ENCODE measurements around the gene KIF5C.

KIF5C gene

DNA sequence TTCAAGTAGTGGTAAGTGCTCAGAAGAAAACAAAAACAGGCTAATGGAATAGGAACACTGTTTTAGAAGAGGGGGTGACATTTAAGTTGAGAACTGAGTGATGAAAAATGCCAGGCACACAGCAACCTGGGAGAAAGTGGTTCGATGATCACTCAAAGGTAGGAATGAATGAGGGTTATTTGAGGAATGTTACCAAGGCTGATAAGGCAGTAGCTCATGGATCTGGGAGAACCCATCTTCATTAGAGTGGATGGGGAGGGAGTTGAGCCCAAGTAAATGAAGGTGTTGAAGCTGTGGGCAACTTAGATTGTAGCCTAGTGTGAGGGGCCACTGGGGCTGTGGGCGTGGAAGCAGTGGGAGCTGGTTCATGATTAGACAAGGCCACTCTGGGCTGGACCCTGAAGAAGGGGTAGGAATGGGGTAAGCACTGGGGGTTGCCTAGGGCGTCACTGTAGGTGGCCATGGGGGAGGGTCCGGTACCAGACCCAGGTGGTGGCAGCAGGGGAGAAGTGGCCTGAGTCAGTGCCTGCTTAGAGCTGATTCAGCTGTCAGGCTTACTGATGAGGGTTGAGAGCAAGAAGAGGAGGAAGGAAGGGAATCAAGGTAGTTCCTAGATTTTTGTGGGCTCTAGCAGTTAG, 141.0 kb downstream of the KIF5C start:
- no peak for DNase-seq (ENCODE audit: low read depth)

DNA sequence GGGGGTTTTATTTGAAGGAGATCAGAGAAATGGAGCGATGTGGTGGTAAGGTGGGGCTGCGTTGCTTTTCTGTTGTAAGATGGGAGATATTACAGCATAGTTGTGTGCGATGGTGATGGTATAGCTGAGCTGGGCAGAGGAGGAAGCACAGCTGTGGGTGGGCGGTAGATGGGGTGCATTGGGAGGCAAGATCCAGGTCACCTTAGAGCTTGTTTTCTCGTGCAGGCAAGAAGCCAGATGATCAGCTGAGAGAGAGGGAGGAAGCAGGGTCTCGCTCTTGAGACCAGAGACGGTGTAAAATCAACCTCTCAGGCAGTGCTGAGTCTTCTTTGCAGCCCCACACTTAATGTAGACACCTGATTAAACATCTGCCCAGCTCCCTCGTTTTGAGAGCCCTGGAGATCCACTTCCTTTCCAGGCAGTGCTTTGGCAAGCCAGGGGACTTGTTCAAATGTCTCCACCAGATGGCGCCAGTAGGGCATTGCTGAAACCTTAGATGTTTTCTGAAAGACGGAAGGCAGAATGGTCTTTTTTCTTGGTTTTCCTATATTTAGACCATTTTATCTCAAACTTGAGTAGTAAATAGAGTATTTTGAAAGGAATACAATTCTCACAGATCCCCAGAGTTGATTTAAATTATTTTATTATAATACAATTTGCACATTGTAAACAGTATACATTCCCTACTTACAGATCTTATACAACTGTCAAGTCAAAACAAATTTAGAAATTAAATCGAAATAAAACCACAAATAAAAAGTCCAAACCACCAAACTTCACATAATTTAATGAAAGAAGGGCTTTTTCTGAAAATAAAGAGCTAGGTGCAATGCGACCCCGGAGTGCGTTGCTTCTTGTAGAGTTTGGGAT, 142.3 kb downstream of the KIF5C start:
- DNase-seq (ENCODE audit: low read depth) = peak; percentile 54

DNA sequence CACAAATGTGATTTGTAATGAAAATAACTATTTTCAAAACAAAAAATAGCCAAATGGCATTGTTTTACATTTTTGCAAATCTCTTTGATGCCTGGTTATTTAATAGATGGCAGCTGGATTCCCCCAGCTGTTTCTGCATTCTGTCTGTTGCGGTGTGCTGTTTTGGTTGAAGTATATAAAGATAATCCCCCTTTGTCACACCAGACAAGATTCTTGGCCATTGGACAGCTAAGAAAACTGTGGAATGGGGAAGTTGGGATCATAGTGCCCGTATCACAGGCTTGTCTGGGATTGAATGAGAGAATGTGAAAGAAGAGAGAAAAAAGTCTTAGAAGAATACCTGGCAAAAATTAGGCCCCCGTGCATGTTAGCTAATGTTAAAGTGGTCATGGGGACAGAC, 144.0 kb downstream of the KIF5C start:
- DNase-seq (ENCODE audit: low read depth) = no peak

GRCh38 chr2:149019768-149020167, 144.7 kb downstream of the KIF5C start:
- DNase-seq (ENCODE audit: low read depth) = no peak

DNA sequence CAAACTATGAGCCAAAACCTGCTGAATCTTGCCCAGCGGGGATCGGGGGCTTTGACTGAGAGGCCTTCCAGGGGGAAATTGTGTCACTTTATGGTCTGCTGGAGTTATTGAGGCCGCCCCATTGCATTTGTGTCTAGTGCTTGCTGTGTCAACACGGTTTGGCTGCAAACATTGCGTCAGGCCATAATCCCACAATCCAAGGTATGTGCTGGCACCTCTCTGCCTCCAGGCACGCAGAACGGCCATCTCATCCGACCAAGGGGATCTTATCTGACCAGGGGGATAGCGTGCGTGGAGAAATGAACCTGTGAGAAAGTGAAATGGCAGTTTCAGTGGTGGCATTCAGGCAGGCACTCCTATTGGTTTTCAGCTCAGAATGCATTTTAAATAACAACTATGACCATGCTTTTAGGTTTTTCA, 145.4 kb downstream of the KIF5C start:
- no peak for DNase-seq (ENCODE audit: low read depth)

DNA sequence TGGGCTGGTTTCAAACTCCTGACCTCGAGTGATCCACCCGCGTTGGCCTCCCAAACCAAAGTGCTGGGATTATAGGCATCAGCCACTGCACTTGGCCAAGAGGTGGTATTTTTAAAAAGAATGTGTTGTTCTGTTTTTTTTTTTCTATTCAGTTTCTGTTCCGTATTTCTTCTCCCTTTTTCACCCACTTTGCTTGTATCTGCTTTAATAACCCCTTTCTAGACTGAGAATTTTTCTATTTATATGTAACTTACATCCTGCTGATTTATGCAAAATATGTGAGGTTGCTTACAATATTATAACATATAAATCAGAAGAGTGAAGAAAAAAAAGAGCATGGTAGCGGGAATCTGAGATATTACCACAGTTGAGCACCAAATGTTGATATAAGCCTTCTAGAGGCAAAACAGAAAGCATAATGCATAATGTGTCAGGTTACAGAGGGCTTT, 146.3 kb downstream of the KIF5C start:
- DNase-seq (ENCODE audit: low read depth) = no peak

- DNase-seq (ENCODE audit: low read depth) = no peak
Measured at GRCh38 chr2:149021761-149022160, 146.7 kb downstream of the KIF5C start.

GRCh38 chr2:149023091-149023490, 148.1 kb downstream of the KIF5C start:
- DNase-seq (ENCODE audit: low read depth) = no peak

DNA sequence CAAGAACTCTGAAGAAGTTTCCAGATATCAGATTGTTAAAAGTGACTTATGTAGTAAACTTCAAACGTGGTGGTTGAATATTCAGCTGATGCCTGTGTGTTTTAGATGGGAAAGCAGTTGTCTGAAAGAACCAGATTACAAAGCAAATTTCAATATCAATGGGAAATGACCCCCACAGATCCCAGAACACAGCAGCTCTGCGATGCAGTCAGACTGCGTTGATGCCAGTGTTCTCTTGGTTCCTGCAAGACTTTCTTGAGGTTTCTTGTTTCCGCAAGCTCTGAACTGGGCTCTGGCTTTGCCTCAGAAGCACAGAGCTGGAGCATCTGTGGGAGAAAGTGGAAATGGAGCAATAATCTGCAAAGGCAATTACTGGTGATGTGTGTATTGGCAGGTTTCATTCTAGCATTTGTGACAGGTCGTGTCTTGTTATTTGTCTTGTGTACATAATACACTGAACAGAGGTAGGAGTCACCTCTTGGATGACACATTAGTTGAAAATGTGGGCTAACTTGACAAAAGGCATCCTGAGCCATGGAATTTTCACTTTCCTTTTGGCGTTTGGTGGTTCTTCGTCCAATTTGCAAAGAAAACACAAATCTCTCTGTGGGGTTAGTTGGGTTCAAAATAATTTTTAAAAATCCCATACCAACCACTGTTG, 152.7 kb downstream of the KIF5C start:
- DNase-seq (ENCODE audit: low read depth) = no peak

DNA sequence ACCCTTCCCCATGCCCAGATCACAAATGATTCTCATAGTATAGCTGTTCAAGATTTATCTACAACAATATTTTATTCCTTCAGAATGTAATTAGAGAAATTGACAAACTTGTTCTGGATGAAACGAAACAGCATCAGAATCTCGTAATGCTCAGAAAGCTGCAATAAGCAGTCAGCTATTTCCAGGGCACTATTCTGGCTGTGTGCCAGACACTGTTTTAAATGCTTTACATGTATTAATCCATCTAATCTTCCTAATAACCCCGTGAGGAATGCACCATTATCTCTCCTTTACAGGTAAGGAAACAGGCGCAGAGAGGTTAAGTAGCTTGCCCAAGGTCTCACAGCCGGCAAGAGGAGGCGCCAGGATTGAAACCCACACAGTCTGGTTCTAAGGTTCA, 153.3 kb downstream of the KIF5C start:
- DNase-seq (ENCODE audit: low read depth) = no peak

- DNase-seq (ENCODE audit: low read depth) = no peak
Measured at GRCh38 chr2:149028891-149029290, 153.9 kb downstream of the KIF5C start.

DNA sequence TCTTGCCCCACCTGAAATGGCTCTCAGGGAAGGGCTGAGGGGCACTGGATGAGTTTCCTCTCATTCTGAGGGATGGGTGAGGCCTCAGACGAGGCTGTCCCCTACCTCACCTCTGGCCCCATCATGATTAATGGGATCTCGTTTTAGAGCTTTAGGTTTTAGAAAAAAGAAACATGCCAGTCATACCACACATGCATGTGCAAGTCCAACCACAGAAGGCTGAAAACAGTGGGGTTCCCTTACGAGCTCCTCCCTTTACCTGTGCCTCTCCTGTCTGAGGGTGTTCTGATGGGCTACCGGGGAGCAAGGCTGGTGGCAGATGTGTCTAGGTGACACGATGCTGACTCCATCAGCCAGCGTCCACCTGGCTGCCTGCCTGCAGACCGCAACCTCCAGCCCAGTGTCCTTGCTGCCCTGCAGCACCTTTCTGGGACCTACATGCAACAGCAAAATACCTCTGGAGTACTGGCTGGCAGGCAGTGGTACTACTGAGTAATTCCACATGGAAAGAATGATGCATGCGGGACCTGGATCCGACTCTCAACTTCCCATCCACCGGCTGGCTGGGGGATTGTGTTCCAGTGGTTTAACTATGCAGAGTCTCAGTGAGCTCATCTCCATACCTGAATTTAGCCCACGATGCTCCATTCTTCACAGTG, 154.4 kb downstream of the KIF5C start:
- DNase-seq (ENCODE audit: low read depth) = no peak

- no peak for DNase-seq (ENCODE audit: low read depth)
Measured at GRCh38 chr2:149031396-149031795, 156.4 kb downstream of the KIF5C start.

GRCh38 chr2:149033716-149034115, 158.7 kb downstream of the KIF5C start:
- DNase-seq (ENCODE audit: low read depth) = no peak

- no peak for DNase-seq (ENCODE audit: low read depth)
Measured at GRCh38 chr2:149034406-149034805, 159.4 kb downstream of the KIF5C start.

GRCh38 chr2:149036507-149037293, 161.7 kb downstream of the KIF5C start:
- no peak for DNase-seq (ENCODE audit: low read depth)

- no peak for DNase-seq (ENCODE audit: low read depth)
Measured at GRCh38 chr2:149037851-149038250, 162.8 kb downstream of the KIF5C start.

DNA sequence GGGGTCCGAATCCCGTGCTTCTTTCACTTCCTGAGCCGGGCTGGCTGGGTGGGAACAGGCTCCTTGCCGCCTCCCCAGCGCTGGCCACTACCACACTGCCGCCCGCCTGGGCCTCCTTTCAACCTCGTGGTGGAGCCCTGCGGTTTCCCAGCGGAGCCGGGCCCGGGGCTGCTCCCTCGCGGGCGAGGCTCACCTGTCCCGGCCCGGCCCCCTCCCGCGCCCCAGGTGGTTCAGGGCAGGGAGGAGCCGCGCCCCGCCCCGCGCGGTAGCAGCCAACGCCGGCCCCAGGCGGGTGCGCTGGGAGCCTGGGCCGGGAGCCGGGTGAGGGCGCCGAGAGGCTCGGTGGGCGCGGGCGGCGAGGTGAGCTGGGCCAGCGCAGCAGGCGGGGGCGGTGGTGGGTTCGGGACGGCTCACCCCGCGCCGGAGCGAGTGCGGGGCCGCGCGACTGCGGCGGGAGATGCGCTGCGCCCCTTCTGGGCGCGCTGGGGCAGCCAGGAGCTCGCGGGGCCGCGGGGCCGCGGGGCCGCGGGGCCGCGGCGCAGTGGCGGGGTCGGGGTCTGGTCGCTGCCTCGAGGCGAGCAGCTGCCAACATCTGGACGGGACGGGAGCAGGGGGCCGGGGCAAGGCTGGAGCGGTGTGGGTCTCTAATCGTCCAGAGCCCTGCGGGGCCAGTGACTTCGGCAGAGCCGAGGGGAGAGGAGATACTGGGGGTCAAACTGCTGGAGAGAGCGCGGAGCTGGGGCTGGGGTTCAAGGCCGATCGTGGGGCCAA, 163.6 kb downstream of the KIF5C start, which contains the start of gene LYPD6B:
TSS of gene LYPD6B (plus strand) at position 258 of the 771 bp plus-strand sequence. CDS start 92,250 bp downstream, outside the sequence.
- no peak for DNase-seq (ENCODE audit: low read depth)

GRCh38 chr2:149039213-149039724, 164.2 kb downstream of the KIF5C start:
- no peak for DNase-seq (ENCODE audit: low read depth)

GRCh38 chr2:149040451-149040850, 165.4 kb downstream of the KIF5C start:
- peak; percentile 41 for DNase-seq (ENCODE audit: low read depth)
